H9 (cell line): ENCODE results near the gene GLB1L3. TPM values are rescaled to one million over a fixed set of nuclear protein-coding genes. Genes with fewer than 3 reads are reported as not detected.

Experiments used
- DNase-seq: peaks from one replicate; pipeline ENCODE4 v3.0.0-alpha.2; 2017
- H2AFZ ChIP-seq: one replicate; pipeline ENCODE4 v1.6.1; 2013; ENCODE audit warnings: mild to moderate bottlenecking, low read length, control low read depth, moderate library complexity
- H2AK5ac ChIP-seq: 2 replicates; pipeline ENCODE4 v1.6.1; 2013; ENCODE audit warnings: low read length, control low read depth, mixed read lengths; ENCODE audit not compliant: insufficient read length
- H2BK120ac ChIP-seq: one replicate; pipeline ENCODE4 v1.6.1; 2013; ENCODE audit warnings: low read depth, mild to moderate bottlenecking, low read length, control low read depth, inconsistent platforms; ENCODE audit not compliant: poor library complexity, severe bottlenecking
- H2BK12ac ChIP-seq: 2 replicates; pipeline ENCODE4 v1.6.1; 2013; ENCODE audit warnings: low read length, control low read depth, mixed read lengths, low read depth; ENCODE audit not compliant: insufficient read length
- H2BK15ac ChIP-seq: 2 replicates; pipeline ENCODE4 v1.6.1; 2013; ENCODE audit warnings: low read depth, low read length, control low read depth
- H2BK20ac ChIP-seq: one replicate; pipeline ENCODE4 v1.6.1; 2013; ENCODE audit warnings: low read depth, mild to moderate bottlenecking, low read length, control low read depth, inconsistent platforms; ENCODE audit not compliant: poor library complexity, severe bottlenecking
- H2BK5ac ChIP-seq: 2 replicates; pipeline ENCODE4 v1.6.1; 2013; ENCODE audit warnings: low read length, control low read depth, mixed read lengths; ENCODE audit not compliant: insufficient read length
- H3K14ac ChIP-seq: 2 replicates; pipeline ENCODE4 v1.6.1; 2013; ENCODE audit warnings: low read length, control low read depth; ENCODE audit not compliant: insufficient read depth
- H3K18ac ChIP-seq: 2 replicates; pipeline ENCODE4 v1.6.1; 2013; ENCODE audit warnings: low read depth, mild to moderate bottlenecking, mixed read lengths, low read length, control low read depth; ENCODE audit not compliant: insufficient read length
- H3K23ac ChIP-seq: 2 replicates; pipeline ENCODE4 v1.6.1; 2013; ENCODE audit warnings: low read length, control low read depth, mixed read lengths, low read depth; ENCODE audit not compliant: insufficient read length
- H3K23me2 ChIP-seq: 2 replicates; pipeline ENCODE4 v1.6.1; 2013; ENCODE audit warnings: low read depth, mild to moderate bottlenecking, mixed read lengths, low read length, control low read depth; ENCODE audit not compliant: insufficient read length, poor library complexity, severe bottlenecking
- H3K27ac ChIP-seq: 2 replicates; pipeline ENCODE4 v1.5.1; 2013; ENCODE audit warnings: low read length, control low read depth, mixed read lengths, low read depth; ENCODE audit not compliant: insufficient read length
- H3K27me3 ChIP-seq: 2 replicates; pipeline ENCODE4 v1.6.1; 2013; ENCODE audit warnings: low read length, control low read depth, inconsistent platforms; ENCODE audit not compliant: insufficient read depth
- H3K4ac ChIP-seq: 2 replicates; pipeline ENCODE4 v1.6.1; 2013; ENCODE audit warnings: low read depth, mild to moderate bottlenecking, control low read depth, inconsistent platforms, low read length, moderate library complexity
- H3K4me1 ChIP-seq: 2 replicates; pipeline ENCODE4 v1.6.1; 2013; ENCODE audit warnings: low read length, control low read depth, inconsistent platforms; ENCODE audit not compliant: insufficient read depth
- H3K4me2 ChIP-seq: 2 replicates; pipeline ENCODE4 v1.6.1; 2013; ENCODE audit warnings: low read length, control low read depth, mixed read lengths; ENCODE audit not compliant: insufficient read length, insufficient read depth
- H3K56ac ChIP-seq: 2 replicates; pipeline ENCODE4 v1.6.1; 2013; ENCODE audit warnings: low read depth, mild to moderate bottlenecking, mixed read lengths, low read length, control low read depth; ENCODE audit not compliant: insufficient read length
- H3K79me1 ChIP-seq: 2 replicates; pipeline ENCODE4 v1.6.1; 2013; ENCODE audit warnings: low read depth, mild to moderate bottlenecking, moderate library complexity, low read length, control low read depth, inconsistent platforms; ENCODE audit not compliant: insufficient read depth, poor library complexity, severe bottlenecking
- H3K79me2 ChIP-seq: 2 replicates; pipeline ENCODE4 v1.6.1; 2013; ENCODE audit warnings: low read length, control low read depth, inconsistent platforms; ENCODE audit not compliant: insufficient read depth
- H3K9ac ChIP-seq: 2 replicates; pipeline ENCODE4 v1.6.1; 2013; ENCODE audit warnings: low read length, control low read depth, mixed read lengths; ENCODE audit not compliant: insufficient read length; ENCODE audit errors: extremely low read depth
- H3K9me3 ChIP-seq: one replicate; pipeline ENCODE4 v1.6.1; 2013; ENCODE audit warnings: low read depth, low read length, inconsistent platforms; ENCODE audit not compliant: control insufficient read depth
- H3T11ph ChIP-seq: one replicate; pipeline ENCODE4 v1.6.1; 2013; ENCODE audit warnings: mild to moderate bottlenecking, low read length, control low read depth, inconsistent platforms
- H4K20me1 ChIP-seq: one replicate; pipeline ENCODE4 v1.6.1; 2013; ENCODE audit not compliant: control insufficient read depth, insufficient read length, insufficient read depth
- H4K5ac ChIP-seq: 2 replicates; pipeline ENCODE4 v1.6.1; 2013; ENCODE audit warnings: low read depth, mild to moderate bottlenecking, mixed read lengths, low read length, control low read depth; ENCODE audit not compliant: insufficient read length
- H4K8ac ChIP-seq: replicated peaks from 2 replicates; pipeline ENCODE4 v1.6.1; 2013; ENCODE audit warnings: low read length, control low read depth, mixed read lengths, low read depth; ENCODE audit not compliant: insufficient read length
- H4K91ac ChIP-seq: 2 replicates; pipeline ENCODE4 v1.6.1; 2013; ENCODE audit warnings: low read depth, mild to moderate bottlenecking, moderate library complexity, mixed read lengths, low read length, control low read depth; ENCODE audit not compliant: insufficient read length
- H3K27ac Mint-ChIP-seq, 3 experiments: 2 replicates in 2 of 3; 3 replicates in 1 of 3; pipeline ENCODE4 v1.8.0; 2020 to 2021; ENCODE audit warnings: mixed read lengths in 3 of 3, mild to moderate bottlenecking in 1 of 3, moderate library complexity in 1 of 3
- H3K27me3 Mint-ChIP-seq: 2 replicates; pipeline ENCODE4 v1.8.0; 2021; ENCODE audit warnings: low read depth, mild to moderate bottlenecking, moderate library complexity, mixed read lengths
- H3K36me3 Mint-ChIP-seq, 3 experiments: 2 replicates in 2 of 3; 3 replicates in 1 of 3; pipeline ENCODE4 v1.8.0; 2020 to 2021; ENCODE audit warnings: low read depth in 3 of 3, mixed read lengths in 3 of 3; ENCODE audit not compliant: insufficient read depth in 1 of 3
- H3K4me1 Mint-ChIP-seq, 2 experiments: 2 replicates each; pipeline ENCODE4 v1.8.0; 2020; ENCODE audit warnings: mixed read lengths in 2 of 2
- H3K4me3 Mint-ChIP-seq, 2 experiments: 2 replicates in 1 of 2; 3 replicates in 1 of 2; pipeline ENCODE4 v1.8.0; 2020 to 2021; ENCODE audit warnings: mild to moderate bottlenecking in 2 of 2, mixed read lengths in 2 of 2, moderate library complexity in 1 of 2
- H3K9me3 Mint-ChIP-seq, 2 experiments: 2 replicates in 1 of 2; 3 replicates in 1 of 2; pipeline ENCODE4 v1.8.0; 2020; ENCODE audit warnings: mild to moderate bottlenecking in 2 of 2, mixed read lengths in 2 of 2, moderate library complexity in 1 of 2
- CTCF ChIP-seq: fragments of 200-600 bp; sonication (generic); conservative IDR thresholded peaks from 3 replicates; pipeline ENCODE4 v1.8.0; 2021; ENCODE audit warnings: antibody characterized with exemption, mild to moderate bottlenecking
- WGBS: extraction: QIAGEN DNeasy Blood & Tissue Kit; methylation state at CpG from one replicate; pipeline ENCODE4 v1.1.7; 2013; ENCODE audit warnings: missing lambda C conversion rate, low lambda C conversion rate, mixed read lengths; ENCODE audit not compliant: insufficient read length; ENCODE audit errors: extremely low coverage; 5-methylcytosine and 5-hydroxymethylcytosine counted together
- total RNA-seq: library from RNA; stranded (reverse); gene quantifications from 2 replicates; pipeline ENCODE4 v1.2.1, GENCODE V29; 2021

The GLB1L3 gene
- total RNA-seq, 1 experiment from 2014 or later, result 11.2 TPM

- no peaks in the 10 kb centered on the region for H3K36me3 Mint-ChIP-seq
- peaks cover 63% of the 10 kb centered on the region for H3K27me3 Mint-ChIP-seq
- peaks cover 24% of the 10 kb centered on the region in 2 experiments for H3K4me1 Mint-ChIP-seq
- Histone ChIP-seq H4K91ac (no peak overlapping the region), H3K79me2 (no peaks in the 10 kb centered on the region), H2BK15ac (no peak overlapping the region), H3K79me1 (no peaks in the 10 kb centered on the region), H3K27me3 (no peaks in the 10 kb centered on the region; the same call in 1 of the 2 replicates), H3K23me2 (peaks cover 3% of the 10 kb centered on the region), H4K20me1 (no peaks in the 10 kb centered on the region), H3K23ac (no peak overlapping the region), H4K5ac (no peak overlapping the region), H3K9me3 (no peaks in the 10 kb centered on the region), H3K4me2 (no peak overlapping the region), H2BK20ac (no peak overlapping the region), H3K14ac (no peak overlapping the region), H2BK12ac (no peak overlapping the region), H2BK5ac (no peak overlapping the region), H3K56ac (no peak overlapping the region), H3K4ac (no peak overlapping the region), H2BK120ac (no peak overlapping the region), H3K9ac (no peak overlapping the region), H3T11ph (no peak overlapping the region), H3K4me1 (0 out of 2 replicates have a peak, but pooled peaks cover 3% of the 10 kb centered on the region), H3K18ac (no peak overlapping the region), H2AFZ (no peak overlapping the region), H4K8ac (no peak overlapping the region), H3K27ac (no peak overlapping the region), H2AK5ac (no peak overlapping the region)
- WGBS, result no CpG with 5 or more reads among the region's 3 CpGs
- H3K27ac Mint-ChIP-seq, result no peak overlapping the region
- no peak for DNase-seq
- no peaks in the 10 kb centered on the region for H3K9me3 Mint-ChIP-seq
- TF ChIP-seq CTCF, result no peak
- peak overlapping the region in 1 of 2 experiments; percentile 24; a peak in 1 of 5 replicates for H3K4me3 Mint-ChIP-seq
Measured at GRCh38 chr11:134333946-134334345, 57.8 kb downstream of the GLB1L3 start.
